Naive B cell (primary cell): Measurements from ENCODE around the gene FAM229B. TPM values are rescaled to one million over a fixed set of nuclear protein-coding genes. Genes with fewer than 3 reads are reported as not detected.
"Not testable (repeated sequence)": the region's sequence is repeated elsewhere in the genome, so short reads cannot be mapped to it uniquely, and the experiment has no call there.

Experiments
- ATAC-seq, 2 donors: fragments of 150-1000 bp; cut with Tn5 transposase; 2 replicates each; pipeline ENCODE4 v1.10.0; 2021; ENCODE audit warnings: low read depth in 2 of 2, mild to moderate bottlenecking in 2 of 2, moderate library complexity in 2 of 2
- DNase-seq: peaks from one replicate; pipeline ENCODE4 v3.0.0; 2022
- H3K27ac Mint-ChIP-seq, 6 donors: one replicate each; pipeline ENCODE4 v1.8.0; 2020 to 2022; ENCODE audit warnings: mild to moderate bottlenecking in 6 of 6, mixed read lengths in 6 of 6, moderate library complexity in 5 of 6, inconsistent platforms in 2 of 6
- H3K27me3 Mint-ChIP-seq, 3 donors: one replicate each; pipeline ENCODE4 v1.8.0; 2021 to 2022; ENCODE audit warnings: mixed read lengths in 3 of 3, mild to moderate bottlenecking in 1 of 3
- H3K36me3 Mint-ChIP-seq, 2 donors: one replicate each; pipeline ENCODE4 v1.8.0; 2020 to 2022; ENCODE audit warnings: mixed read lengths in 2 of 2, inconsistent platforms in 1 of 2, mild to moderate bottlenecking in 1 of 2
- H3K4me1 Mint-ChIP-seq, 3 donors: one replicate each; pipeline ENCODE4 v1.8.0; 2020 to 2022; ENCODE audit warnings: mixed read lengths in 3 of 3, inconsistent platforms in 1 of 3, mild to moderate bottlenecking in 1 of 3, moderate library complexity in 1 of 3
- H3K4me3 Mint-ChIP-seq, 8 donors: one replicate each; pipeline ENCODE4 v1.8.0; 2020 to 2022; ENCODE audit warnings: mild to moderate bottlenecking in 8 of 8, mixed read lengths in 8 of 8, moderate library complexity in 8 of 8, inconsistent platforms in 2 of 8
- H3K9me3 Mint-ChIP-seq, 7 donors: one replicate each; pipeline ENCODE4 v1.8.0; 2020 to 2022; ENCODE audit warnings: mixed read lengths in 7 of 7, mild to moderate bottlenecking in 5 of 7, inconsistent platforms in 2 of 7, moderate library complexity in 1 of 7
- polyA plus RNA-seq, 6 donors: library from polyadenylated mRNA; unstranded; fragments of 300-500 nt; fragmentation: Illumina TruSeq; gene quantifications; one replicate each; pipeline ENCODE4 v1.2.3, GENCODE V29; 2021; ENCODE audit warnings: low read depth in 6 of 6

Gene FAM229B
- 1 to 10 TPM; 2.7 to 9.0 (median 4.7) TPM for polyA plus RNA-seq

- DNase-seq (peak; percentile 92), ATAC-seq (peak; percentile 92)
- no peaks in the 10 kb centered on the region for H3K9me3 Mint-ChIP-seq
- no peak within 1 kb of the TSS for H3K27ac Mint-ChIP-seq
- no peaks in the 10 kb centered on the region for H3K36me3 Mint-ChIP-seq
- H3K4me1 Mint-ChIP-seq, result peaks cover 0 to 2% (median 0%) of the 10 kb centered on the region in 3 donors
- peaks cover 4 to 10% (median 10%) of the 10 kb centered on the region in 3 donors for H3K27me3 Mint-ChIP-seq
- no peak within 1 kb of the TSS for H3K4me3 Mint-ChIP-seq
These were observed at the start of gene FAM229B, which contains the start of gene TUBE1 for GRCh38 chr6:112087136-112087911. Gene FAM229B (plus strand): TSS chr6:112087591. CDS start chr6:112099284, 11,693 bp downstream. Gene TUBE1 (minus strand): TSS chr6:112087482. CDS start chr6:112087434, 48 bp downstream.

- Mint-ChIP-seq H3K27ac (no peak overlapping the region), H3K4me3 (no peak overlapping the region), H3K9me3 (no peaks in the 10 kb centered on the region), H3K27me3 (peaks cover 10 to 12% (median 11%) of the 10 kb centered on the region in 3 donors), H3K4me1 (peaks cover 0 to 9% (median 9%) of the 10 kb centered on the region in 3 donors), H3K36me3 (no peaks in the 10 kb centered on the region)
- ATAC-seq, result no peak
- no peak for DNase-seq
These were observed 49.6 kb upstream of the FAM229B start for GRCh38 chr6:112037783-112038216.

- H3K27ac Mint-ChIP-seq, result no peak overlapping the region
- H3K9me3 Mint-ChIP-seq, result no peaks in the 10 kb centered on the region
- no peak overlapping the region for H3K4me3 Mint-ChIP-seq
- no peaks in the 10 kb centered on the region for H3K36me3 Mint-ChIP-seq
- H3K27me3 Mint-ChIP-seq, result peaks cover 8 to 11% (median 10%) of the 10 kb centered on the region in 3 donors
- DNase-seq (no peak), ATAC-seq (no peak)
- peaks cover 0 to 11% (median 10%) of the 10 kb centered on the region in 3 donors for H3K4me1 Mint-ChIP-seq
These were observed 49.1 kb upstream of the FAM229B start for GRCh38 chr6:112038268-112038667.

- no peaks in the 10 kb centered on the region for H3K9me3 Mint-ChIP-seq
- H3K27ac Mint-ChIP-seq, result no peak overlapping the region
- DNase-seq, result no peak
- no peak overlapping the region for H3K4me3 Mint-ChIP-seq
- peaks cover 2 to 9% (median 5%) of the 10 kb centered on the region in 3 donors for H3K27me3 Mint-ChIP-seq
- peaks cover 0 to 11% (median 10%) of the 10 kb centered on the region in 3 donors for H3K4me1 Mint-ChIP-seq
- ATAC-seq, result no peak
- no peaks in the 10 kb centered on the region for H3K36me3 Mint-ChIP-seq
These were observed 48.5 kb upstream of the FAM229B start for GRCh38 chr6:112038756-112039430.

GRCh38 chr6:112039431-112039770 lies 48.0 kb upstream of the FAM229B start:
- Mint-ChIP-seq H3K36me3 (no peaks in the 10 kb centered on the region), H3K4me1 (peaks cover 0 to 11% (median 10%) of the 10 kb centered on the region in 3 donors), H3K4me3 (no peak overlapping the region), H3K27ac (peak overlapping the region in 1 of 6 donors; percentile 29), H3K27me3 (peaks cover 0 to 5% (median 0%) of the 10 kb centered on the region in 3 donors), H3K9me3 (no peaks in the 10 kb centered on the region)
- DNase-seq, result no peak
- no peak for ATAC-seq

GRCh38 chr6:112040956-112041355 lies 46.4 kb upstream of the FAM229B start:
- no peaks in the 10 kb centered on the region for H3K9me3 Mint-ChIP-seq
- peak overlapping the region in 1 of 8 donors; percentile 90 for H3K4me3 Mint-ChIP-seq
- ATAC-seq (no peak), DNase-seq (no peak)
- H3K4me1 Mint-ChIP-seq, result peaks cover 0 to 11% (median 10%) of the 10 kb centered on the region in 3 donors
- H3K27ac Mint-ChIP-seq, result no peak overlapping the region
- H3K36me3 Mint-ChIP-seq, result no peaks in the 10 kb centered on the region
- peaks cover 0 to 3% (median 0%) of the 10 kb centered on the region in 3 donors for H3K27me3 Mint-ChIP-seq

GRCh38 chr6:112041535-112041934 lies 45.9 kb upstream of the FAM229B start:
- Mint-ChIP-seq H3K36me3 (no peaks in the 10 kb centered on the region), H3K27ac (no peak overlapping the region), H3K4me1 (peaks cover 0 to 11% (median 10%) of the 10 kb centered on the region in 3 donors), H3K4me3 (peak overlapping the region in 7 of 8 donors; percentile 39 to 98 (median 68)), H3K9me3 (no peaks in the 10 kb centered on the region), H3K27me3 (no peaks in the 10 kb centered on the region)
- ATAC-seq (no peak), DNase-seq (no peak)

GRCh38 chr6:112043032-112044007 lies 44.1 kb upstream of the FAM229B start:
- peak; percentile 85 for DNase-seq
- Mint-ChIP-seq H3K27me3 (no peaks in the 10 kb centered on the region), H3K9me3 (no peaks in the 10 kb centered on the region), H3K4me3 (peak overlapping the region; percentile 90 to 98 (median 96)), H3K4me1 (peaks cover 0 to 11% (median 10%) of the 10 kb centered on the region in 3 donors), H3K27ac (peak overlapping the region; percentile 94 to 100 (median 98)), H3K36me3 (no peaks in the 10 kb centered on the region)
- peak; percentile 88 to 92 for ATAC-seq

GRCh38 chr6:112044196-112044595 lies 43.2 kb upstream of the FAM229B start:
- H3K4me3 Mint-ChIP-seq, result peak overlapping the region in 6 of 8 donors; percentile 33 to 98 (median 92)
- H3K9me3 Mint-ChIP-seq, result no peaks in the 10 kb centered on the region
- peaks cover 0 to 11% (median 10%) of the 10 kb centered on the region in 3 donors for H3K4me1 Mint-ChIP-seq
- no peak for DNase-seq
- no peaks in the 10 kb centered on the region for H3K36me3 Mint-ChIP-seq
- H3K27ac Mint-ChIP-seq, result peak overlapping the region in 2 of 6 donors; percentile 33 to 81
- H3K27me3 Mint-ChIP-seq, result no peaks in the 10 kb centered on the region
- no peak for ATAC-seq

- H3K4me1 Mint-ChIP-seq, result peaks cover 0 to 11% (median 10%) of the 10 kb centered on the region in 3 donors
- no peaks in the 10 kb centered on the region for H3K9me3 Mint-ChIP-seq
- H3K36me3 Mint-ChIP-seq, result no peaks in the 10 kb centered on the region
- DNase-seq (no peak), ATAC-seq (no peak)
- peak overlapping the region in 1 of 6 donors; percentile 74 for H3K27ac Mint-ChIP-seq
- H3K27me3 Mint-ChIP-seq, result no peaks in the 10 kb centered on the region
- peak overlapping the region in 3 of 8 donors; percentile 26 to 90 (median 40) for H3K4me3 Mint-ChIP-seq
These were observed 42.5 kb upstream of the FAM229B start for GRCh38 chr6:112044856-112045255.

- H3K4me3 Mint-ChIP-seq, H3K9me3 Mint-ChIP-seq, H3K4me1 Mint-ChIP-seq, H3K27ac Mint-ChIP-seq, H3K36me3 Mint-ChIP-seq, DNase-seq, ATAC-seq, H3K27me3 Mint-ChIP-seq: not testable (repeated sequence)
These were observed 39.9 kb upstream of the FAM229B start for GRCh38 chr6:112047523-112047922.

GRCh38 chr6:112049026-112049799 lies 38.2 kb upstream of the FAM229B start:
- Mint-ChIP-seq H3K36me3 (no peaks in the 10 kb centered on the region), H3K4me3 (no peak overlapping the region), H3K9me3 (peaks cover 0 to 2% (median 0%) of the 10 kb centered on the region in 7 donors), H3K4me1 (no peaks in the 10 kb centered on the region), H3K27ac (no peak overlapping the region), H3K27me3 (no peaks in the 10 kb centered on the region)
- ATAC-seq (no peak), DNase-seq (no peak)
